Thyroid gland (tissue), 4 donors: ENCODE measurements around the gene SERPINA12.

Source experiments
- CTCF ChIP-seq, 6 experiments: fragments of 200-600 bp in 3 of 6; fragments of 450-650 bp in 3 of 6; sonication (generic) in 3 of 6; IDR thresholded peaks; one replicate each; pipeline ENCODE4 v1.5.1; 2016 to 2019; ENCODE audit warnings: antibody characterized with exemption in 6 of 6, mild to moderate bottlenecking in 2 of 6, inconsistent platforms in 1 of 6, moderate library complexity in 1 of 6
- POLR2A ChIP-seq, 2 donors: fragments of 450-650 bp; IDR thresholded peaks; one replicate each; pipeline ENCODE4 v1.6.1; 2017; ENCODE audit warnings: antibody characterized with exemption in 2 of 2, mild to moderate bottlenecking in 2 of 2, moderate library complexity in 1 of 2

- no peak for TF ChIP-seq CTCF (IDR thresholded peaks at IDR 0.05)
- no peak for TF ChIP-seq POLR2A (IDR thresholded peaks at IDR 0.05)
These were observed 39.1 kb upstream of the SERPINA12 start for GRCh38 chr14:94548131-94548998.
